HepG2 (cell line): ENCODE measurements around the gene TTC6. TPM values are rescaled to one million over a fixed set of nuclear protein-coding genes. Genes with fewer than 3 reads are reported as not detected.

Experiments
- CSRNP1 ChIP-seq: sonication (generic); formaldehyde crosslinking; IDR thresholded peaks from 2 replicates; pipeline ENCODE4 v1.8.1; 2023; ENCODE audit warnings: mild to moderate bottlenecking, missing genetic modification reagents
- EHMT2 ChIP-seq: fragments of 200-600 bp; sonication (generic); IDR thresholded peaks from 2 replicates; pipeline ENCODE4 v1.7.0; 2017; ENCODE audit warnings: antibody characterized with exemption, low read depth, low read length, borderline replicate concordance
- ERF ChIP-seq: IDR thresholded peaks from 2 replicates; pipeline ENCODE4 v1.6.1; 2018; ENCODE audit warnings: missing biosample characterization, missing genetic modification reagents
- FOXK1 ChIP-seq: sonication (generic); formaldehyde crosslinking; IDR thresholded peaks from 2 replicates; pipeline ENCODE4 v1.4.0; 2020; ENCODE audit warnings: low read depth, missing genetic modification reagents, borderline replicate concordance
- HDAC2 ChIP-seq: sonication (generic); formaldehyde crosslinking; IDR thresholded peaks from 2 replicates; pipeline ENCODE4 v1.4.0; 2020; ENCODE audit warnings: missing genetic modification reagents
- HES4 ChIP-seq: sonication (generic); formaldehyde crosslinking; IDR thresholded peaks from 2 replicates; pipeline ENCODE4 v1.9.0; 2021; ENCODE audit warnings: mild to moderate bottlenecking, missing genetic modification reagents, borderline replicate concordance
- ISL2 ChIP-seq: sonication (generic); formaldehyde crosslinking; IDR thresholded peaks from 2 replicates; pipeline ENCODE4 v1.5.0; 2020; ENCODE audit warnings: missing genetic modification reagents
- JDP2 ChIP-seq: sonication (generic); formaldehyde crosslinking; IDR thresholded peaks from 2 replicates; pipeline ENCODE4 v1.8.1; 2022; ENCODE audit warnings: missing genetic modification reagents, borderline replicate concordance
- MTA1 ChIP-seq: sonication (generic); formaldehyde crosslinking; IDR thresholded peaks from 2 replicates; pipeline ENCODE4 v1.4.0; 2020; ENCODE audit warnings: missing genetic modification reagents, mild to moderate bottlenecking, borderline replicate concordance
- NFIC ChIP-seq: IDR thresholded peaks from 2 replicates; pipeline ENCODE4 v1.6.1; 2012; ENCODE audit warnings: mild to moderate bottlenecking, low read length, inconsistent platforms
- NONO ChIP-seq, 2 experiments: fragments of 450-650 bp in 1 of 2; sonication (generic) in 1 of 2; formaldehyde crosslinking in 1 of 2; IDR thresholded peaks in 1 of 2; conservative IDR thresholded peaks in 1 of 2; 2 replicates each; pipeline versions ENCODE4 v1.6.1 to v1.8.0; 2017 to 2022; ENCODE audit warnings: mild to moderate bottlenecking in 1 of 2, missing genetic modification reagents in 1 of 2, moderate library complexity in 1 of 2
- PCBP2 ChIP-seq: fragments of 200-400 bp; formaldehyde crosslinking; optimal IDR thresholded peaks from 2 replicates; pipeline ENCODE3; 2018; ENCODE audit warnings: low read length, low read depth; ENCODE audit not compliant: poor library complexity, severe bottlenecking
- PITX1 ChIP-seq: sonication (generic); formaldehyde crosslinking; IDR thresholded peaks from 2 replicates; pipeline ENCODE4 v1.5.1; 2020; ENCODE audit warnings: mild to moderate bottlenecking, missing genetic modification reagents
- PRPF4 ChIP-seq: fragments of 200-400 bp; formaldehyde crosslinking; IDR thresholded peaks from 2 replicates; pipeline ENCODE4 v1.6.1; 2016; ENCODE audit warnings: low read length, low read depth; ENCODE audit not compliant: poor library complexity, severe bottlenecking
- RARG ChIP-seq: sonication (generic); formaldehyde crosslinking; IDR thresholded peaks from 2 replicates; pipeline ENCODE4 v1.4.0; 2020; ENCODE audit warnings: low read depth, mild to moderate bottlenecking, missing genetic modification reagents
- SAP130 ChIP-seq: IDR thresholded peaks from 2 replicates; pipeline ENCODE4 v1.6.1; 2016; ENCODE audit warnings: low read depth
- SIX1 ChIP-seq: sonication (generic); formaldehyde crosslinking; IDR thresholded peaks from 2 replicates; pipeline ENCODE4 v1.4.0; 2020; ENCODE audit warnings: missing genetic modification reagents, borderline replicate concordance
- SP1 ChIP-seq, 2 experiments: fragments of 450-650 bp in 1 of 2; sonication (generic) in 1 of 2; formaldehyde crosslinking in 1 of 2; IDR thresholded peaks; 2 replicates each; pipeline versions ENCODE4 v1.4.0 to v1.6.1; 2016 to 2020; ENCODE audit warnings: missing genetic modification reagents in 1 of 2
- TBP ChIP-seq: sonication (generic); formaldehyde crosslinking; IDR thresholded peaks from 2 replicates; pipeline ENCODE4 v1.5.0; 2020; ENCODE audit warnings: missing genetic modification reagents
- TMF1 ChIP-seq: sonication (generic); formaldehyde crosslinking; IDR thresholded peaks from 2 replicates; pipeline ENCODE4 v1.8.1; 2022; ENCODE audit warnings: low read depth, missing genetic modification reagents
- ZNF180 ChIP-seq: sonication (generic); formaldehyde crosslinking; IDR thresholded peaks from 2 replicates; pipeline ENCODE4 v1.4.0; 2020; ENCODE audit warnings: low read depth, missing genetic modification reagents, borderline replicate concordance
- ZNF276 ChIP-seq: sonication (generic); formaldehyde crosslinking; IDR thresholded peaks from 2 replicates; pipeline ENCODE4 v1.4.0; 2020; ENCODE audit warnings: mild to moderate bottlenecking, low read depth, missing genetic modification reagents
- ZNF430 ChIP-seq: sonication (generic); formaldehyde crosslinking; IDR thresholded peaks from 2 replicates; pipeline ENCODE4 v1.9.0; 2021; ENCODE audit warnings: mild to moderate bottlenecking, missing genetic modification reagents
- ZNF598 ChIP-seq: sonication (generic); formaldehyde crosslinking; IDR thresholded peaks from 2 replicates; pipeline ENCODE4 v1.5.1; 2020; ENCODE audit warnings: mild to moderate bottlenecking, missing genetic modification reagents, borderline replicate concordance
- ZNF816 ChIP-seq: sonication (generic); formaldehyde crosslinking; IDR thresholded peaks from 2 replicates; pipeline ENCODE4 v1.8.0; 2022; ENCODE audit warnings: missing genetic modification reagents, mild to moderate bottlenecking, borderline replicate concordance
- polyA plus RNA-seq, 8 experiments: library from polyadenylated mRNA; depleted of rRNA in 3 of 8; stranded (reverse) in 7 of 8; unstranded in 1 of 8; fragments of >200 nt; fragmentation: Illumina TruSeq in 4 of 8; extraction: Trizol in 4 of 8; gene quantifications; 2 replicates each; pipeline versions ENCODE4 v1.2.1 to v1.2.3, GENCODE V29; 2011 to 2016; ENCODE audit warnings: low read depth in 4 of 8, missing spikeins in 1 of 8, mixed read lengths in 1 of 8; ENCODE audit not compliant: insufficient read depth in 1 of 8
- total RNA-seq, 5 experiments: library from RNA; depleted of rRNA; stranded (reverse); fragments of >200 nt; fragmentation: Illumina TruSeq; extraction: Trizol; gene quantifications; 2 replicates each; pipeline ENCODE4 v1.2.3, GENCODE V29; 2016; ENCODE audit warnings: low read depth in 1 of 5
- TF ChIP-seq, protein P1 (sequence below): sonication (generic); formaldehyde crosslinking; IDR thresholded peaks from 2 replicates; pipeline ENCODE4 v1.4.0; 2020; ENCODE audit warnings: missing genetic modification reagents

The TTC6 gene
- total and polyA plus RNA-seq, 2 of the 13 experiments (the other 11 are each of a cell fraction or from before 2014, with no cell fraction given) = 9.3 to 27.4 TPM

DNA sequence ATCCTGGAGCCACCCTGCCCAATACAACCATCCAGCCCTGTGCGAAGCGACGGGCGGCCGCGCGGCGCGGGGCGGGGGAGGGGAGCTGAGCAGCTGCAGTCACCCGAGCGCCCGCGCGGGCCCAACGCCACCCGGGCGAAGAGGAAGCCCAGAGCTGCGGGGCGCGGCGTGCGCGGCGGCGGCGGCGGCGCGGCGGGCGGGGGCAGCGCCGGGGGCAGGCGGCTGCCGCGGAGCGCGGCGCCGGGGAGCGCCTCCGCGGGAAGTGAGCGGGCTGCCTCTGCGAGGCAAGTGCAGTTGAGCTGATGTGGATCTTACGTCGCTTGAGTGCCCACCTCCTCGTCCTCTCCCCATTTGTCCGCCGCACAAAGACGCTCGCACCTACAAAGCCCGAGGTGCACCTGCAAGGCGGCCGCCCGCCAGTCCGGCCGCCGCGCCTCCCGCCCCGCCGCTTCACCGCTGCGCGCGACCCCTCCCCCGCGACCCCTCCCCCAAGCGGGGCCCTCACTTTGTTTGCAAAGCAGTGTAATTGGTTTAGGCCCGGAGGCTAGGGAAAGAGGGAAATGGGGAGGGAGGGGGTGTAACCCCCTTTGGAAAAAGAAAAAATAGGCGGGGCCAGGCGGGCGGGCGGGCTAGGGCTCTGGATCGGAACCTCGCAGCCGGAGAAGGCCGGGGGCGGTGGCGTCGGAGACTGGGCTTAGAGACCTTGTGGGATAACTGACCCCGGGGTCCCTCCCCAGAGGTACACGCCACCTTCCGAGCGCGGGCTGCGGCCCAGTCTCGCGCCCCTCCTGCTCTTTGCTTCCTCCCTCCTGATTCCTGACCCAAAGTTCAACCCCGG, at the start of gene TTC6, which contains the start of gene FOXA1 (continued):
- TF ChIP-seq CSRNP1 (CRISPR knock-in tag) (peak; percentile 22; the same call in 1 of the 2 replicates), HDAC2 (no peak), TBP (CRISPR knock-in tag) (no peak), HES4 (CRISPR knock-in tag) (peak; percentile 82), ISL2 (CRISPR knock-in tag) (peak; percentile 73), PRPF4 (peak; percentile 92), ERF (no peak), NFIC (no peak), SP1 (IDR thresholded peaks at IDR 0.05) (no peak), SP1 (CRISPR knock-in tag; IDR thresholded peaks at IDR 0.05) (peak; percentile 49; the same call in 1 of the 2 replicates), ZNF430 (peak; percentile 77; the same call in 1 of the 2 replicates), ZNF180 (CRISPR knock-in tag) (no peak), FOXK1 (CRISPR knock-in tag) (no peak; the same call in 1 of the 2 replicates), TMF1 (0 out of 2 replicates have a peak, but pooled peaks have one; percentile 36), PITX1 (0 out of 2 replicates have a peak, but pooled peaks have one; percentile 11), ZNF816 (CRISPR knock-in tag) (no peak; the same call in 1 of the 2 replicates), ZNF276 (CRISPR knock-in tag) (no peak), SIX1 (CRISPR knock-in tag) (no peak), RARG (no peak), MTA1 (CRISPR knock-in tag) (no peak), EHMT2 (no peak; the same call in 1 of the 2 replicates), ZNF598 (CRISPR knock-in tag) (no peak; the same call in 1 of the 2 replicates), PCBP2 (peak; percentile 1), SAP130 (peak; percentile 51; the same call in 1 of the 2 replicates), NONO (IDR thresholded peaks at IDR 0.05) (no peak), NONO (CRISPR knock-in tag; conservative IDR thresholded peaks at IDR 0.05) (no peak), JDP2 (no peak)
- TF ChIP-seq, protein P1, sequence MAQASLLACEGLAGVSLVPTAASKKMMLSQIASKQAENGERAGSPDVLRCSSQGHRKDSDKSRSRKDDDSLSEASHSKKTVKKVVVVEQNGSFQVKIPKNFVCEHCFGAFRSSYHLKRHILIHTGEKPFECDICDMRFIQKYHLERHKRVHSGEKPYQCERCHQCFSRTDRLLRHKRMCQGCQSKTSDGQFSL (CRISPR knock-in tag) = no peak; the same call in 1 of the 2 replicates
